Heart left ventricle (tissue), 16 donors: ENCODE results near the gene C2CD5. TPM values are rescaled to one million over a fixed set of nuclear protein-coding genes. Genes with fewer than 3 reads are reported as not detected.
"Not testable (repeated sequence)": the region's sequence is repeated elsewhere in the genome, so short reads cannot be mapped to it uniquely, and the experiment has no call there.

Experiments
- ATAC-seq, 4 donors: fragments of 200-7000 bp; cut with Tn5 transposase; one replicate each; pipeline ENCODE4 v1.9.1; 2020 to 2022; ENCODE audit warnings: moderate library complexity in 4 of 4, mild to moderate bottlenecking in 3 of 4, moderate number of reproducible peaks in 1 of 4
- DNase-seq, 5 donors: peaks; one replicate each; pipeline ENCODE4 v3.0.0-alpha.2; 2020
- H3K27ac ChIP-seq, 12 donors: fragments of 200-600 bp; sonication (generic) in 4 of 12; one replicate each; pipeline versions ENCODE4 v1.5.0 to v1.8.0; 2016 to 2022; ENCODE audit warnings: mild to moderate bottlenecking in 2 of 12
- H3K27me3 ChIP-seq, 9 donors: fragments of 200-600 bp; sonication (generic) in 2 of 9; one replicate each; pipeline versions ENCODE4 v1.5.1 to v1.8.0; 2016 to 2022; ENCODE audit warnings: mild to moderate bottlenecking in 3 of 9
- H3K36me3 ChIP-seq, 9 donors: fragments of 200-600 bp; sonication (generic) in 2 of 9; one replicate each; pipeline versions ENCODE4 v1.5.0 to v1.8.0; 2018 to 2022; ENCODE audit warnings: mild to moderate bottlenecking in 2 of 9
- H3K4me1 ChIP-seq, 12 donors: fragments of 200-600 bp; sonication (generic) in 4 of 12; one replicate each; pipeline versions ENCODE4 v1.5.0 to v1.8.0; 2016 to 2022; ENCODE audit warnings: mild to moderate bottlenecking in 3 of 12
- H3K4me3 ChIP-seq, 12 donors: fragments of 200-600 bp; sonication (generic) in 4 of 12; one replicate each; pipeline versions ENCODE4 v1.5.0 to v1.8.0; 2017 to 2022; ENCODE audit warnings: mild to moderate bottlenecking in 9 of 12, moderate library complexity in 4 of 12
- H3K9me3 ChIP-seq, 12 donors: fragments of 200-600 bp; sonication (generic) in 4 of 12; one replicate each; pipeline versions ENCODE4 v1.5.0 to v1.8.0; 2016 to 2022; ENCODE audit warnings: mild to moderate bottlenecking in 1 of 12
- CTCF ChIP-seq, 12 donors: fragments of 200-600 bp; sonication (generic) in 4 of 12; IDR thresholded peaks; one replicate each; pipeline versions ENCODE4 v1.5.0 to v1.8.0; 2018 to 2022; ENCODE audit warnings: antibody characterized with exemption in 12 of 12, mild to moderate bottlenecking in 5 of 12
- POLR2A ChIP-seq, 2 donors: fragments of 450-650 bp; IDR thresholded peaks; one replicate each; pipeline ENCODE4 v1.6.1; 2017; ENCODE audit warnings: antibody characterized with exemption in 2 of 2, mild to moderate bottlenecking in 2 of 2, moderate library complexity in 2 of 2
- WGBS, 4 donors: extraction: QIAGEN DNeasy Blood & Tissue Kit in 2 of 4; methylation state at CpG; one replicate each; pipeline versions ENCODE4 v1.1.5 to v1.1.7; 2013 to 2018; 5-methylcytosine and 5-hydroxymethylcytosine counted together
- intact Hi-C, 10 donors: fragments of 100-400 bp; cut with DNase I; formaldehyde crosslinking; loops; one replicate each; pipeline versions ENCODE4 v1.11.1 to v1.14.2; 2022
- polyA plus RNA-seq, 2 donors: library from polyadenylated mRNA; stranded (reverse); fragments of 200-250 nt; gene quantifications; one replicate each; pipeline ENCODE4 v1.2.3, GENCODE V29; 2013
- total RNA-seq, 9 donors: library from RNA; depleted of rRNA in 2 of 9; stranded (reverse); fragments of >200 nt in 2 of 9; fragmentation: NEBNext Ultra II Directional in 3 of 9; extraction: Animal tissue kit (Norgen Biotek cat#: 25700) in 3 of 9; gene quantifications; one replicate each; pipeline versions ENCODE4 v1.1.0 to v1.2.4, GENCODE V29; 2016 to 2023
- donor health status: ischemic (EF 13 %, LVEDD 7.1; RV severe dilation, severe dysfunction).
- donor health status: healthy with polysubstance abuse.
- donor health status: DM: no; HTN: yes; CAD: no.
- donor health status: DM: no; HTN: no; CAD: no.
- donor health status: ischemic (EF 25% LVEDD 6.9; RV normal size, moderate dysfunction).
- donor health status: ischemic (EF 25% LVEDD 5.7; RV mildly dilated, moderate dysfunction).
- donor health status: healthy.
- donor health status: DM: yes; HTN: yes; CAD: no.
- donor health status: ischemic (EF 35%, LVEDD 5.7; RV mildly dilated, moderate dysfunction).
- donor health status: nonischemic (EF 11% LVEDD 7.7; RV severe dilation, severe dysfunction).
- donor health status: DM: yes; HTN: yes; CAD: no.
- donor health status: PGD.
- donor health status: ischemic (EF 29% LVEDD 5.4; RV normal size, mild dysfunction).
- donor health status: nonischemic (EF 23%, LVEDD 6.1; RV moderate dilation, normal function).

Gene C2CD5
- total and polyA plus RNA-seq, 11 donors = 6.6 to 28.0 (median 17.3) TPM

- intact Hi-C loops = no loop called here
- no peak for TF ChIP-seq CTCF (IDR thresholded peaks at IDR 0.05)
- Histone ChIP-seq H3K4me1 (no peaks in the 10 kb centered on the region), H3K4me3 (no peak overlapping the region), H3K36me3 (no peaks in the 10 kb centered on the region), H3K9me3 (peaks cover 0 to 9% (median 0%) of the 10 kb centered on the region in 12 donors), H3K27me3 (no peaks in the 10 kb centered on the region), H3K27ac (no peak overlapping the region)
- 75 to 79% (median 77%) methylated on average over 3 of the region's 3 CpGs for WGBS, 4 donors
- DNase-seq = no peak
- ATAC-seq = no peak
Measured at GRCh38 chr12:22573181-22573580, 28.8 kb upstream of the C2CD5 start.

GRCh38 chr12:22569253-22569652, 24.9 kb upstream of the C2CD5 start:
- intact Hi-C loops = loop anchor here in 1 of 10 donors (10.0 kb wide), 1 partner anchor 64 kb away; no protein-coding TSS in a partner anchor
- Histone ChIP-seq H3K4me3 (no peak overlapping the region), H3K9me3 (peaks cover 0 to 11% (median 0%) of the 10 kb centered on the region in 12 donors), H3K27me3 (no peaks in the 10 kb centered on the region), H3K36me3 (no peaks in the 10 kb centered on the region), H3K27ac (no peak overlapping the region), H3K4me1 (no peaks in the 10 kb centered on the region)
- TF ChIP-seq POLR2A (IDR thresholded peaks at IDR 0.05) = no peak
- TF ChIP-seq CTCF (IDR thresholded peaks at IDR 0.05) = no peak
- no peak for ATAC-seq
- no peak for DNase-seq

DNA sequence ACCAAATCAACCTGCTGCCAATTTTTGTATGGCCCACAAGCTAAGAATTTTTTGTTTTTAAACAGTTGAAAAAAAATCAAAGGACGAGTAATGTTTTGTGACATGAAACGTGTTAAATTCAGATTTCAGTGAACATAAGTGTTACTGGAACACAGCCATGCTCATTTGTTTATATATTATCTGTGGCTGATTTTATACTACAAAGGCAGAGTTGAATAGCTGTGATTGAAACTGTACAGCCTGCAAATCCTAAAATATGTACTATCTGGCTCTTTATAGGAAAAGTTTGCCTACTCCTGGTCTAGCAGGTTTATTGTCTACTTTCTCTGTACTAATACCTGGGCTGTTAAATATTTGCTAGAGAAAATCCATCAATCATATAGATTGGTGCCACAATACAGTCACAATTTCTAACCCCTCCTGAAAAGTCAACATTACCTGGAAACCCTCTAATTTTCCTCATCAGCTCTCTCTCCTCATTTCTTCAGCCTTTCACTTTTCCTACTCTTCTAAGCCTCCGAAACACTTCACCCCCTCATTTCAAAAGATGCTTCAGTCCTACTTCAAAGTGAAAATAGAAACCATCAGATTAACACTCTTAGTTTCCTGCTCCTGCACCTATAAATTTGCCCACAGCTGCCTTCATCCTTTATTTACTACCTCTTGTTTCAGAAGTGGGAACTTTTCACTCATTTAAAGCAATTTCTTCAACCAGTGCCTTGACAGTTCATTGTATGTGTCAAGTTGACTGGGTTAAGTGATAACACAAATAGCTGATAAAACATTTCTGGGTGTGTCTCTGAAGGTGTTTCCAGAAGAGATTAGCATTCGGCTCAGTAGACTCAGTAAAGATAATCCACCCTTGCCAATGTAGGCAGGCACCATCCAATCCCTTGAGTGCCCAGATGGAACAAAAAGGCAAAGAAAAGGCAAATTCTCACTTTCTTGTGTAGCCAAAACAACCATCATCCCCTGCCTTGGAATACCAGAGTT, 18.0 kb upstream of the C2CD5 start:
- no peaks in the 10 kb centered on the region for H3K36me3 ChIP-seq
- H3K27ac ChIP-seq = no peak overlapping the region
- H3K9me3 ChIP-seq = no peaks in the 10 kb centered on the region
- intact Hi-C loops = loop anchor here in 2 of 10 donors (5.0 to 10.0 kb wide), 2 partner anchors 55 to 58 kb away; no protein-coding TSS in a partner anchor
- no peaks in the 10 kb centered on the region for H3K4me1 ChIP-seq
- 50 to 61% (median 52%) methylated on average over 4 of the region's 4 CpGs for WGBS, 4 donors
- H3K4me3 ChIP-seq = no peak overlapping the region
- ATAC-seq = no peak
- no peaks in the 10 kb centered on the region for H3K27me3 ChIP-seq
- no peak for DNase-seq
- TF ChIP-seq POLR2A (IDR thresholded peaks at IDR 0.05) (no peak), CTCF (IDR thresholded peaks at IDR 0.05) (no peak)

DNA sequence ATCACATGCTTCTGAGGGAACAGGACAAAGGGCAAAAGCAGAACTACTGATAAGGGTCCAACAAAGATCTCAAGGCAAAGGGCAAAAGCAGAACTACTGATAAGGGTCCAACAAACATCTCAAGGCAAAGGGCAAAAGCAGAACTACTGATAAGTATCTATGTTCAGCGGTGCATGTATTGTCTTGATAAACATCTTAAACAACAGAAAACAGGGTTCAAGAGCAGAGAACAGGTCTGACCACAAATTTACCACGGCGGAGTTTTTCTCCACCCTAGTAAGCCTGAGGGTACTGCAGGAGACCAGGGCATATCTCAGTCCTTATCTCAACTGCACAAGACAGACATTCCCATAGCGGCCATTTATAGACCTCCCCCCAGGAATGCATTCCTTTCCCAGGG, 10.4 kb upstream of the C2CD5 start:
- DNase-seq, ATAC-seq, H3K4me3 ChIP-seq, H3K36me3 ChIP-seq, H3K27me3 ChIP-seq, intact Hi-C loops, H3K27ac ChIP-seq, H3K4me1 ChIP-seq: not testable (repeated sequence)
- 88 to 95% (median 91%) methylated on average over 4 of the region's 4 CpGs for WGBS, 4 donors
- peaks cover 0 to 21% (median 8%) of the 10 kb centered on the region in 12 donors for H3K9me3 ChIP-seq
